GM23338 (cell line): ENCODE measurements around the gene DBNL.

Experiments used
- CREB1 ChIP-seq: fragments of 250-450 bp; sonication (Bioruptor Pico); IDR thresholded peaks from 2 replicates; pipeline ENCODE4 v1.5.0; 2020; ENCODE audit warnings: low read depth, mild to moderate bottlenecking, moderate library complexity
- CTCF ChIP-seq, 2 experiments: fragments of 200-600 bp in 1 of 2; sonication (generic) in 1 of 2; conservative IDR thresholded peaks; 2 replicates each; pipeline versions ENCODE4 v1.5.1 to v1.6.1; 2016 to 2017; ENCODE audit warnings: antibody characterized with exemption in 2 of 2, low read depth in 2 of 2, mild to moderate bottlenecking in 2 of 2, moderate library complexity in 1 of 2
- ETS1 ChIP-seq: IDR thresholded peaks from 2 replicates; pipeline ENCODE4 v1.6.1; 2016; ENCODE audit warnings: antibody characterized with exemption
- EZH2 ChIP-seq: fragments of 200-600 bp; sonication (generic); IDR thresholded peaks from one replicate; pipeline ENCODE4 v1.8.0; 2017; ENCODE audit warnings: antibody characterized with exemption, mild to moderate bottlenecking, low read depth; ENCODE audit not compliant: unreplicated experiment
- EZH2phosphoT487 ChIP-seq: fragments of 200-600 bp; sonication (generic); IDR thresholded peaks from one replicate; pipeline ENCODE4 v1.8.1; 2018; ENCODE audit warnings: antibody characterized with exemption; ENCODE audit not compliant: unreplicated experiment
- JUNB ChIP-seq: IDR thresholded peaks from one replicate; pipeline ENCODE4 v1.6.1; 2016; ENCODE audit warnings: antibody characterized with exemption; ENCODE audit not compliant: unreplicated experiment
- NANOG ChIP-seq: IDR thresholded peaks from 2 replicates; pipeline ENCODE4 v1.6.1; 2016; ENCODE audit warnings: antibody characterized with exemption, borderline replicate concordance
- POLR2AphosphoS5 ChIP-seq: IDR thresholded peaks from 2 replicates; pipeline ENCODE4 v1.6.1; 2016; ENCODE audit warnings: antibody characterized with exemption, low read depth
- REST ChIP-seq: IDR thresholded peaks from one replicate; pipeline ENCODE4 v1.6.1; 2018; ENCODE audit warnings: antibody characterized with exemption; ENCODE audit not compliant: unreplicated experiment
- STAT1 ChIP-seq: IDR thresholded peaks from one replicate; pipeline ENCODE4 v1.6.1; 2016; ENCODE audit warnings: antibody characterized with exemption; ENCODE audit not compliant: unreplicated experiment
- ZNF331 ChIP-seq: fragments of 250-450 bp; sonication (Bioruptor Pico); IDR thresholded peaks from 2 replicates; pipeline ENCODE4 v1.5.0; 2020; ENCODE audit warnings: low read depth, mild to moderate bottlenecking, moderate library complexity
- ZNF462 ChIP-seq: fragments of 250-450 bp; sonication (Bioruptor Pico); IDR thresholded peaks from 2 replicates; pipeline ENCODE4 v1.5.0; 2020; ENCODE audit warnings: mild to moderate bottlenecking, moderate library complexity

GRCh38 chr7:44083796-44084195 lies 39.3 kb downstream of the DBNL start:
- TF ChIP-seq JUNB: no peak
- TF ChIP-seq EZH2: no peak
- TF ChIP-seq CTCF (conservative IDR thresholded peaks at IDR 0.05; ENCODE audit: low read depth in 2 of 2): no peak
- TF ChIP-seq NANOG: no peak
- no peak for TF ChIP-seq EZH2phosphoT487
- TF ChIP-seq ZNF331 (CRISPR knock-in tag): no peak
- no peak for TF ChIP-seq CREB1 (CRISPR knock-in tag)
- TF ChIP-seq REST: no peak
- TF ChIP-seq POLR2AphosphoS5: no peak
- TF ChIP-seq ETS1: no peak
- no peak for TF ChIP-seq ZNF462 (CRISPR knock-in tag)
- TF ChIP-seq STAT1: no peak
